Esophagus muscularis mucosa (tissue), 3 donors: Measurements from ENCODE around the gene ZNF217.

ENCODE experiments used
- CTCF ChIP-seq, 3 experiments: fragments of 200-600 bp in 2 of 3; fragments of 450-650 bp in 1 of 3; sonication (generic) in 2 of 3; IDR thresholded peaks; one replicate each; pipeline ENCODE4 v1.5.1; 2017 to 2019; ENCODE audit warnings: antibody characterized with exemption in 3 of 3, mild to moderate bottlenecking in 2 of 3, moderate library complexity in 1 of 3
- POLR2A ChIP-seq: fragments of 450-650 bp; IDR thresholded peaks from one replicate; pipeline ENCODE4 v1.6.1; 2017; ENCODE audit warnings: antibody characterized with exemption, moderate library complexity, mild to moderate bottlenecking, low read depth

- TF ChIP-seq POLR2A (no peak), CTCF (IDR thresholded peaks at IDR 0.05) (no peak)
Observed at GRCh38 chr20:53550280-53551187, 43.1 kb downstream of the ZNF217 start.
